PC-3 (cell line): ENCODE data around the gene EHD3.

Source experiments
- CTCF ChIP-seq: fragments of 300-600 bp; sonication (generic); conservative IDR thresholded peaks from 2 replicates; pipeline ENCODE4 v1.5.1; 2017; ENCODE audit warnings: antibody characterized with exemption, low read depth, mild to moderate bottlenecking, low read length
- EZH2 ChIP-seq: fragments of 300-600 bp; sonication (generic); IDR thresholded peaks from one replicate; pipeline ENCODE4 v1.6.1; 2017; ENCODE audit warnings: antibody characterized with exemption, mild to moderate bottlenecking, low read length; ENCODE audit not compliant: unreplicated experiment

GRCh38 chr2:31223026-31223425, 10.9 kb upstream of the EHD3 start:
- TF ChIP-seq CTCF: no peak
- no peak for TF ChIP-seq EZH2
